ENCODE data around the gene MOV10.

DNA sequence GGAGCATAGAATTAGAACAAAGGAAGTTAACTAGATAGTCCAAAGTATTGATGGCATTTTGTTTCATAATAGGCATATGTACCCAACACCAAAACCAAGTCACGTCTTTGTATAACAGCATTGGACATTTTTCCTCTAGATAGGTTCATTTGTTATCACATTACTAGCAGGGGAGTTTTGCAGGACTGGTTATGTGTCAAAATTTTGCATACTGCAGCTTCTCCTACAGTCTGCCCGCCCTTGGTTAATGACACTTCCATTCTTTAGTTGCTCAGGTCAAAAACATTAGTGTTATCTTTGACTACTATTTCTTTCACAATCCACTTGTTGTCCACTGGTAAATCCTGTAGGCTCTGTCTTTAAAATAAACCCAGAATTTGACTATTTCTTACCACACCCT is 45.9 kb upstream of the MOV10 start:
- TF ChIP-seq, protein P1, sequence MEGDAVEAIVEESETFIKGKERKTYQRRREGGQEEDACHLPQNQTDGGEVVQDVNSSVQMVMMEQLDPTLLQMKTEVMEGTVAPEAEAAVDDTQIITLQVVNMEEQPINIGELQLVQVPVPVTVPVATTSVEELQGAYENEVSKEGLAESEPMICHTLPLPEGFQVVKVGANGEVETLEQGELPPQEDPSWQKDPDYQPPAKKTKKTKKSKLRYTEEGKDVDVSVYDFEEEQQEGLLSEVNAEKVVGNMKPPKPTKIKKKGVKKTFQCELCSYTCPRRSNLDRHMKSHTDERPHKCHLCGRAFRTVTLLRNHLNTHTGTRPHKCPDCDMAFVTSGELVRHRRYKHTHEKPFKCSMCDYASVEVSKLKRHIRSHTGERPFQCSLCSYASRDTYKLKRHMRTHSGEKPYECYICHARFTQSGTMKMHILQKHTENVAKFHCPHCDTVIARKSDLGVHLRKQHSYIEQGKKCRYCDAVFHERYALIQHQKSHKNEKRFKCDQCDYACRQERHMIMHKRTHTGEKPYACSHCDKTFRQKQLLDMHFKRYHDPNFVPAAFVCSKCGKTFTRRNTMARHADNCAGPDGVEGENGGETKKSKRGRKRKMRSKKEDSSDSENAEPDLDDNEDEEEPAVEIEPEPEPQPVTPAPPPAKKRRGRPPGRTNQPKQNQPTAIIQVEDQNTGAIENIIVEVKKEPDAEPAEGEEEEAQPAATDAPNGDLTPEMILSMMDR (IDR thresholded peaks at IDR 0.05): no peak
- no peak for TF ChIP-seq POLR2A (IDR thresholded peaks at IDR 0.05)
